KOPT-K1 (cell line): Measurements from ENCODE around the gene TRIM67.

ENCODE experiments used
- H3K27ac ChIP-seq: fragments of 200-600 bp; sonication (generic); 2 replicates; pipeline ENCODE4 v1.5.1; 2016; ENCODE audit warnings: antibody characterized with exemption, mild to moderate bottlenecking, low read depth, low read length; ENCODE audit not compliant: poor library complexity, severe bottlenecking
- H3K36me3 ChIP-seq: fragments of 200-600 bp; sonication (generic); 2 replicates; pipeline ENCODE4 v1.5.1; 2017; ENCODE audit warnings: antibody characterized with exemption, mild to moderate bottlenecking, low read length, moderate library complexity; ENCODE audit not compliant: insufficient read depth
- H3K9me3 ChIP-seq: fragments of 200-600 bp; sonication (generic); 2 replicates; pipeline ENCODE4 v1.5.1; 2017; ENCODE audit warnings: antibody characterized with exemption, low read length, mild to moderate bottlenecking; ENCODE audit not compliant: insufficient read depth, poor library complexity, severe bottlenecking

TRIM67 gene

DNA sequence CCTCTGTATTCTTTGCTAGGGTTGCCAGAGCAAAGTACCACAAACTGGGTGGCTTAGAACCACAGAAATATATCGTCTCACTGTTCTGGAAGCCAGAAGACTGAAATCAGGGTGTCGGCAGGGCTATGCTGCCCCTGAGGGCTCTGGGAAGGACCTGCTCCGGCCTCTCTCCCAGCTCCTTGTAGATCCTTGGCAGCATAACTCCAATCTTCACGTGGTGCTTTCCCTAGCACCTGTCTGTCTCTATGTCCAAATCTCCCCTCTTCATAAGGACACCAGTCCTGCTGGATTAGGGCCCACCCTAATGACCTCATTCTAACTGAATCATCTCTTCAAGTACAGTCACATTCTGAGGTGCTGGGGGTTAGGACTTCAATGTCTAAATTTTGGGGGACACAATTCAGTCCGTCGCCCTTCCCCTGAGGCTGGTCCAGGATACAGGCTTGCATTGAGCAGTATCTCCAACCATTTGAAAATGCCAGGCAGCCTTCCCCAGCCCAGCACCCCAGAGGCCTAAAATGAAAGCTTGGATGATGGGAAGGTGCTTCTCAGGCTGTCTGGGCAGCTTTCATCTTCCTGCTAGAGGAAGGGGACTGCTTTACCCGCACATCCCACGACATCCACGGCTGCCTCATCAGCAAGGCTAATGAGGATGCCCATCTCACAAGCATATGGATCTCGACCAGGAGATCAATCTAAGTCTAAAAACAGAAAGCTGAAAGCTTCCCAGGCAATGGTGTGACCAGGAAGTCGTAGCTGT lies 24.7 kb downstream of the TRIM67 start:
- Histone ChIP-seq H3K9me3 (peaks cover 11% of the 10 kb centered on the region), H3K27ac (no peak overlapping the region), H3K36me3 (no peaks in the 10 kb centered on the region)

DNA sequence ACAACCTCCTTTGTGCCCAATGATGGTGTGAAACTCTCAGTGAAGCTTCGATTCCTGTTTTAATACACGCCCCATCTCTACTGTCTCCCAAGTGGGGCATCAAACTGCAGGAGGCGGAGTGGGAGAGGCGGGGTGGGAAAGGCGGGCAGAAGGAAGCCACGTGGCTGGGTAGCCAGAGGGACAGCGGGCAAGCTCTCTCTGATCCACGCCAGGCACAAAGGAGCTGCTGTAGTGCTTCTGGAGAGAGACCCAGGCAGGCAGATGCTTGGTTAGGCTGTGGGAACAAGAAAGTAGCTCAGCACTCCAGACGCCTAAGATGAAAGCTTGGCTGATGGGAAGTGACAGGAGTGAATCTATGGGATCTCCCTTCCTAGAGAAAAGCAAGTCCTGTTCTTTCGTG lies 25.7 kb downstream of the TRIM67 start:
- peaks cover 11% of the 10 kb centered on the region for H3K9me3 ChIP-seq
- H3K27ac ChIP-seq, result no peak overlapping the region
- H3K36me3 ChIP-seq, result no peaks in the 10 kb centered on the region

DNA sequence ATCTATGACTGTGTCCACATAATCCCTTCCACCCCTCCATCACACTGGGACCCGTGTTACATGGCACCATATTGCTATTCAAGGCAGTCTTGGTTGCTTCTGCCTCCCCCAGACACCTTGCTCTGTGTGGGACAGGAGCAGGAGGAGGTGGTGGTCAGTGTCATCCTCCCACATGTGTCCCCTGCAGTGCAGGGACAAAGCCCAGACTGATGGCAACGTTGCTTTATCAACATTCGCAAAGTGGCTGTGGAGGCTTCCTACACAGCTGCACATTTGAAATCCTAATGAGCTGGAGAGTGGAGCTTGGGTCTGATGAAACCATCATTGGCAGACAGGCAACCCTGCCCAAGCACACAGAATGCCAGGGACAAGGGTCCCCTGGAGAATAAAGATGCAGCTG lies 26.2 kb downstream of the TRIM67 start:
- Histone ChIP-seq H3K27ac (no peak overlapping the region), H3K9me3 (peaks cover 11% of the 10 kb centered on the region), H3K36me3 (no peaks in the 10 kb centered on the region)

DNA sequence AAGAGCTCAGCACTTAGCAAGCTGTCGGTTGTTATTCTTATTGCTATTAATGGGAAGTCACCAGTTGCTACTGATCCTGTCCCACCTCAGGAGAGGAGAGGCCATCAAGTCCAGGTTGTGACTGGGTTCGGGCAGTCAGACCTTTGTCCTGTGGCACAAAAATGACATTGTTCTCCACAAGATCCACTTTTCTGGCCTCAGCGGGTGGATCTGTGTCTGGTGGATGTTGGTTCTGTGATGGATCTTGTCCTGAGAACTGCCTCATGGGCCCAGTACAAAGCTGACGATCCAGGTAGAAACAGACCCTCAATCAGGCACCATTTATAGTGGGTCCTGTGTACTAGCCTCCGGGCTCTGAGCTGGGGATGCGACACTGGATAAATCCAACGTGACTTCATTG lies 26.9 kb downstream of the TRIM67 start:
- Histone ChIP-seq H3K27ac (no peak overlapping the region), H3K9me3 (peaks cover 11% of the 10 kb centered on the region), H3K36me3 (no peaks in the 10 kb centered on the region)

DNA sequence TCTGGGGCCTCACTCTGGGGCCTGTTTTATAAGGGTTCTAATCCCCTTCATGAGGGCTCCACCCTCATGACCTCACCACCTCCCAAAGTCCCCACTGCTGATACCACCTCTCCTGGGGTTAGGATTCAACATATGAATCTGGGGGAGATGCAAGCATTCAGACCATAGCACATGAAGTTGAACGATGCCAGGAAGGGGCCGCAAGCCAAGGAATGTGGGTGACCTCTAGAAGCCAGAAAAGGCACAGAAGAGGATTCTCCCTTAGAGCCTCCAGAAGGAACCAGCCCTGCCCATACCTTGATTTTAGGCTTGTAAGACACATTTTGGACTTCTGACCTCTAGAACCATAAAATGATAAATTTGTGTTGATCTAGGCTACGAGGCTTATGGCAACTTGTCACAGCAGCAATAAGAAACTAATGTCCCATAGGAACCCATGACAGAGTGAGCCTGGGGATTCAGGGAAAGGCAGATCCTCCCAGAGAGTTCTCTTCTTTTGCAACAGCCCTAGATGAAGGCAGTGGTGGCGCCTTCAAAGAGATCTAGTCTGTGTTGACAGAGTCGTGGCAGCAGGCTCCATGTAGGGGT lies 27.9 kb downstream of the TRIM67 start:
- Histone ChIP-seq H3K36me3 (no peaks in the 10 kb centered on the region), H3K9me3 (peaks cover 11% of the 10 kb centered on the region), H3K27ac (no peak overlapping the region)

DNA sequence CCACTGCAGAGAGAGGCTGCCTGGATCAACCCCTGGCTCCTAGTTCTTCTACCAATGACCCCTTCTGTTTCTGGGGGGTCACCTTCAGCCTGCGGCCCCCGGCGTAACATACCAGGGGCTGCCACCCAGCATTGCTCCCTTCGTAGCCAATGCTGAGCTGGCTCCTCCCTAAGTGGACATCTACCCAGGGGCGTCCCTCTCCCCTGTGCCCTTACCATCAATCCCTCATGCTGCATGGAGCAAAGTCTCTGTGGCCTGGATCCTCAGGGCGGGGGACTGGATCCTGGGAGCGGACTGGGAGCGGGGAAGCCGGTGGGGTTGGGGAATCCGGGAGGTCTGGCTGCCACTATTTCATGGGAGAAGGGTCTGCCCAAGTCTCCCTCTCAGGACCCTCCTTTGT lies 28.6 kb downstream of the TRIM67 start:
- H3K36me3 ChIP-seq, result no peaks in the 10 kb centered on the region
- no peak overlapping the region for H3K27ac ChIP-seq
- peaks cover 11% of the 10 kb centered on the region for H3K9me3 ChIP-seq

DNA sequence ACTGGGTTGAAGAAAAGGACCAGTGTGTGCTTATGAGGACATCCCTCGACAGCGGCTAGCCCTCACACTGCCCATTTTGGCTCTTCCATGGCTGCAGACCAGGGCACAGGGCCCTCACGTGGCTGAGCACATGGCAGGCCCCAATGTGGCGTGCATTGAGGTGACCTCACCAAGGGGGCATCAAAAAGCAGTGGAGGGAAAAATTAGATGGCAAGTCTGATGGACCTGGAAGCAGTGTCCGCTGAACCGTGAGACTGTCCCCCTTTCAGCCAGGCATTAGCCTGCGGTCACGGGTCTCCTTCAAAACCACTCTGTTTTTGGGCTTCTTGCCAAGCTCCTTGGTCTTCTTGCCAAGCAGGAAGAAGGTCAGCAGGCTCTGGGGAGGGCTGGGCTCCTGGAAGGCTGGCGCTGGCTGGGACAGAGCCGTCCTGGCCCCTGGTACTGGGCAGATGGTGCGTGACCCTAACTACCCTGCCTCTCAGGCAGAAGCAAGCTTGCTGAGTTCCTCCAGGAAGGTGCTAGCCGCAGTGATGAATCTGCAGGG lies 30.8 kb downstream of the TRIM67 start:
- H3K9me3 ChIP-seq, result peaks cover 11% of the 10 kb centered on the region
- H3K27ac ChIP-seq, result no peak overlapping the region
- H3K36me3 ChIP-seq, result no peaks in the 10 kb centered on the region

DNA sequence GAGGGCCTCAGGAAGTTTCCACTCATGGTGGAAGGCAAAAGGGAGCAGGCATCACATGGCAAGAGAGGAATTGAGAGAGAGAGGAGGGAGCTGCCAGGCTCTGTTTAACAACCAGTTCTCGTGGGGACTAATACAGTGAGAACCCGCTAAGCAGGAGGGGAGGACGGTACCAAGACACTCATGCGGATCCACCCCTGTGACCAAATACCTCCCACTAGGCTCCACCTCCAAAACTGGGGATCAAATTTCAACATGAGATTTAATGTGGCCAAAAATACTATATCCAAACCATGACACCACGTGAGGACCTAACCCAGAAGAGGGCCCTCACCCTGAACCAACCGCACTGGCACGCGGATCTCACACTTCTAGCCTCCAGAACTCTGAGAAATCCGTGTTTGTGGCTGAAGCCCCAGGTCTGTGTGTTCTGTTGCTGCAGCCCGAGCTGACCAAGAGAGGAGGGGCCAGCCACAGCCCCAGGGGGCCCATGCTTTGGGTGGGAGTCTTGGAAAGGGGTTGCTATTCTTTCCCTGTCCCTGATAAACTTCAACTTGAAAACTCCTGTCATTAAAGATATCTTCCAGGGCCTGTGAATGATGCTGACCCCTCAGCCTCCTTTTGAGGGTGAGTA lies 32.0 kb downstream of the TRIM67 start:
- no peaks in the 10 kb centered on the region for H3K36me3 ChIP-seq
- peaks cover 11% of the 10 kb centered on the region for H3K9me3 ChIP-seq
- no peak overlapping the region for H3K27ac ChIP-seq

DNA sequence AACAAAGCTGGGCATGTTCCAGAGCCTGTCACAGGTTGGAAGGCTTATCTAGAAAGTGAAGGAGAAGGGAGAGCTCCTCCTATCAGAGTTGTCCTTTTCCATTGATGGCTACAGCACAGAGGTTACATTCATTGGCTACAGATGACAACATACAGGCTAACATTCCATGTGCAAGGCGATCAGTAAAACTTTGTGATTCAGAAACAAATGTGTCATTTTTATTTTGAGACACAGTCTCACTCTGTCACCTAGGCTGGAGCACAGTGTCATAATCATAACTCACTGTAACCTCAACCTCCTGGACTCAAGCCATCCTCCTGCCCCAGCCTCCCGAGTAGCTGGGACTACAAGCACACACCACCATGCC lies 32.6 kb downstream of the TRIM67 start:
- H3K27ac ChIP-seq, result no peak overlapping the region
- peaks cover 7% of the 10 kb centered on the region for H3K9me3 ChIP-seq
- H3K36me3 ChIP-seq, result no peaks in the 10 kb centered on the region

DNA sequence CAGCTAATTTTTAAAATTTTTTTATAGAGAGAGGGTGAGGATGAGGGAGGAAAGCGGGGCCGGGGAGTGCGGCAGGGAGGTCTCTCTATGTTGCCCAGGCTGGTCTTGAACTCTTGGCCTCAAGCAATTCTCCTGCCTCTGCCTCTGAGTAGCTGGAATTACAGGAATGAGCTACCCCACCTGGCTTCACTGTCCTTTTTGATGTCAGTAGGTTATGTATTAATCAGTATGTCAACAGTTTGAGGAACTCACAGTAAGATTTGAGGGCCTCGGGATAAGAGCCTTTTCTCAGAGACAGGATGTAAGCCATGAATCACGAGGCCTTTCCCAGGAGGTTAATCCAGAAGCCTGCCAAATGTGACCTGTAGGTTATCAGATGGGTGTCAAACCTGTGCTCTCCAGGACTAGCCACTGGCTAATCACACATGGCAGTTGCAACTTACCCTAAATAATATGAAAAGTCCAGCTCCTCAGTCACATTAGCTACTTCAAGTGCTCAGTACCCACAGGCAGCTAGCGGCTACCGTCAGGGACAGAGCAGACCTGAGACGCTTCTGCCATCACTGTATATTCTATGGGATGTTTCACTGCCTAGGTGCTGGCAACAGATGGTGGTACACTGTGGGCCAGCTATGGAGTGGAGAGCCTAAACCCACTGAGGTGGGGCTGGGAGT lies 33.1 kb downstream of the TRIM67 start:
- peaks cover 3% of the 10 kb centered on the region for H3K9me3 ChIP-seq
- no peaks in the 10 kb centered on the region for H3K36me3 ChIP-seq
- H3K27ac ChIP-seq, result no peak overlapping the region

DNA sequence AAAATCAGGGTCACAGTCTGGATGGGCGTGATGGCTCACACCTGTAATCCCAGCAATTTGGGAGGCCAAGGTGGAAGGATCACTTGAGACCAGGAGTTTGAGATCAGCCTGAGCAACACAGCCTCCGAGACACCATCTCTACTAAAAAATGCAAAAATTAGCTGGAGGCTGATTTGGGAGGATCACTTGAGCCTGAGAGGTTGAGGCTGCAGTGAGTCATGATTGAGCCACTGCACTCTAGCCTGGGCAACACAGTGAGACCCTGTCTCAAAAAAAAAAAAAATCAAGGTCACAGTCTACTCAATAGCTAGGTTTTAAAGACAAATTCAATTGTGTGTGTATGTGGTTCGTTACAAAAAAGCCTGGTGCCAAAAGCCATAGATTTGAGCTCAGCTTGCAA lies 34.4 kb downstream of the TRIM67 start:
- H3K27ac ChIP-seq, result no peak overlapping the region
- H3K9me3 ChIP-seq, result no peaks in the 10 kb centered on the region
- no peaks in the 10 kb centered on the region for H3K36me3 ChIP-seq

DNA sequence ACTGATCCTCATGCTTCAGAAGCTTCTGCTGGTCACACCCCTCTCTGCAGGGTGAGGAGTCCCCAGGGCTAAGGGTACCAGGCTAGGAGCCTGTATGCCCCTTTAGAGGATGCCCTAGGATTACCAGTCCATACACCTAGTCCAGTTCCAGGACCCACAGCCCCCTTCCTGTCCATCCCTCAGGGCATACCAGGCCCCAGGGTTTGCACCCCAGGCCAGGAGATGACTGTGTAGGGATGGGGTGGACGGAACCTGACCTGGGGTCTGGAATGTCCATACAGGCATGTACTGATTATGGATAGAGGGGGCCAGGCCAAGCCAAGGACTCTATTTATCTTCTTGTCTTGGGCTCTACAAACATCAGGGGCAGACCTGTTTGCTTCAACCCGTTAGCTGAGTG lies 34.9 kb downstream of the TRIM67 start:
- H3K9me3 ChIP-seq, result no peaks in the 10 kb centered on the region
- no peaks in the 10 kb centered on the region for H3K36me3 ChIP-seq
- no peak overlapping the region for H3K27ac ChIP-seq

DNA sequence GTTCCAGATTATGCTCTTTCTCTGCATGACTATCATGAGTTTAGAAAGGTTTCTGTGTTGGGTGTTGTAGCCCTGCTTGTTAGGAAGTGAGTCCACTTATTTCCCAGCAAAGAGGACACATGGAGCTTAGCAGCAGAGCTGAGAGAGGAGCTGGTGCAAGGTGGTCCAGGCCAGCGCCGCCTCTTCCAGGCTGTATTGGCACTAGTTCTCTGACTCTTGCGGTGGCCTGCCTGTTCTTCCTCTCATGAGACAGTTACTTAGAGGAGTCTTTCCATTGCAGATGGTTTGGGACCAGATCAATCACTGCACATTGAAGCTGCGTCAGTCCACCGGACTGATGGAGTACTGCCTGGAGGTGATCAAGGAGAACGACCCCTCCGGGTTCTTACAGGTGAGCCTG lies 38.0 kb downstream of the TRIM67 start:
- no peak overlapping the region for H3K27ac ChIP-seq
- H3K9me3 ChIP-seq, result no peaks in the 10 kb centered on the region
- H3K36me3 ChIP-seq, result no peaks in the 10 kb centered on the region

DNA sequence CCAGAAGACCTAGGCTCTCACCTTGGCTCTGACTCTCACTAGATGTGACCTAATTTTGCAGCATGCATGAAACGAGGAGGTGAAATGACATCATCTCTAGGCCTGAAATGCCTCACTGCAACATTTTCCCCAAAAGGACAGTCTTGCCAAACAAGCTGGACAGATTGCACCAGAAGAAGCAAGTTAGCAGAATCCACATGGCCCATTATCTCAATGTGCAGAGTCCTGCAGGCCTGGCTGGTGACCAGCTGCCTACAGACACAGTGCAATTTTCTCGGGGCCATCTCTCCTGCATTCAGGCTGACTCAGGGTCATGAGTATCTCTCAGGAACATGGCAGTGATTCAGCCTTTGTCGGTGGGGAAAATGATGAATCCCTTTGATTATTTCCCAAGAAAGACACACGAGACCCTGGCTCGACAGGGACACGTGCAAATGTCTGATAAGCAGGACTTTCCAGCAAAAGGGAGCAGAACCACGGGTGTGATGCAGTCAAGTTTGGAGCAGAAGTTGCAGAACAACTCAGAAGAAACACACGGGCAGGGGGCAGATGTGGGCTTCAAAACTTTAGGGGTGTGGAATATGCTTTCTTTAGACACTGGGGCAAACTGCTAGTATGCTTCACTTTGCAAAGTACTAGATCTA lies 38.7 kb downstream of the TRIM67 start:
- Histone ChIP-seq H3K9me3 (no peaks in the 10 kb centered on the region), H3K27ac (no peak overlapping the region), H3K36me3 (no peaks in the 10 kb centered on the region)
